Stimulated activated memory B cell treated with anti-CD40 and anti-IgM and Interleukin-4, amounts not matched to agents 10 μg/mL and 1 μg/mL and 100 μg/mL, for 72 hours (primary cell): ENCODE data around the gene ACOX3.
"Not testable (repeated sequence)": the region's sequence is repeated elsewhere in the genome, so short reads cannot be mapped to it uniquely, and the experiment has no call there.

Source experiments
- ATAC-seq: fragments of 150-1000 bp; cut with Tn5 transposase; 2 replicates; pipeline ENCODE4 v1.10.0; 2021
- H3K27ac Mint-ChIP-seq: one replicate; pipeline ENCODE4 v1.8.0; 2022; ENCODE audit warnings: mild to moderate bottlenecking, mixed read lengths
- H3K27me3 Mint-ChIP-seq: one replicate; pipeline ENCODE4 v1.8.0; 2022; ENCODE audit warnings: mixed read lengths
- H3K36me3 Mint-ChIP-seq: one replicate; pipeline ENCODE4 v1.8.0; 2022; ENCODE audit warnings: mixed read lengths
- H3K4me1 Mint-ChIP-seq: one replicate; pipeline ENCODE4 v1.8.0; 2022; ENCODE audit warnings: mixed read lengths
- H3K4me3 Mint-ChIP-seq: one replicate; pipeline ENCODE4 v1.8.0; 2022; ENCODE audit warnings: mild to moderate bottlenecking, moderate library complexity, mixed read lengths
- H3K9me3 Mint-ChIP-seq: one replicate; pipeline ENCODE4 v1.8.0; 2022; ENCODE audit warnings: mixed read lengths

The ACOX3 gene

DNA sequence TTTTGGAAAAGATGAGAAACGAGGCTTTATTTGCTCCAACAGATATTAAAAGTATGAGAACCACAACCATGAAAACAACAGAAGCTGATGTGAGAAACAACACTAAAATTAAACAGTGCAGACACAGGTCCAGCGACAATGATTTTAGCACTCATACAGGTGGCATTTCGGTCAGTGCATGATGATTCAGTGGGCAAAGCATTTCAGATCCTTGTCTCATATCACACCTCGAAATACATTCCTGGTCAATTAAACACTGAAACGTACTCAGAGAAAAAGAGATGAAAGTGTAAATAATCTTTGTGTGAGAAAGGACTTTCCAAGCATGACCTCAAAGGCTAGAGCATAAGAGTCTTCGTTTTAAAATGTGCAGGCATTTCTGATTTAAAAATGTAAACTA lies 85.2 kb downstream of the ACOX3 start:
- no peak overlapping the region for H3K27ac Mint-ChIP-seq
- H3K4me1 Mint-ChIP-seq, result no peaks in the 10 kb centered on the region
- peaks cover 9% of the 10 kb centered on the region for H3K27me3 Mint-ChIP-seq
- H3K4me3 Mint-ChIP-seq, result no peak overlapping the region
- H3K9me3 Mint-ChIP-seq, result peaks cover 2% of the 10 kb centered on the region
- no peak for ATAC-seq
- H3K36me3 Mint-ChIP-seq, result no peaks in the 10 kb centered on the region

DNA sequence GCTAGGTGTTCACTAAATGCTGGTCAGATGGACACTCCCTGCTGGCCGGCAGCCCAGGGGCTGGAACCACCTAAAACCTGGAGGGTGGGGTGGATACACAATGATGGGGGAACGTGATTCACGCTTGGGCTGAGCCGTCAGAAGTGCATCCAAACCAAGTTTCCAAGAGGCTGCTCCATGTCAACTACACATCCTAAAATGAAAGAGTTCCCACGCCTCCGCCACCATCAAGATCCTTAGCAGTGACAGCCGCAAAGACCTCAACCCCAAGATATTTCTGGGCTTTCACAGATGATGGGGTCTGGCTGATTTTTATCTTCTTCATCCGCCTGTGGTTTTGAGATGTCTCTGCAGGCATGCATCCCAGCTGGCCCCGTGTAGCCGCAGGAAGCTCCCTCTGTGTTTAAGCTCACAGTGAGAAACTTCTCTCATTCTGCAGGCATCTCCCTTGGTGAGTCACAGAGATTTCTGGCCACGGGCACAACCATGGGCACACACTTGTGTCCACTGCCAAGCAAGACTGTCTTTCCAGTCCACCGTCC lies 86.5 kb downstream of the ACOX3 start:
- Mint-ChIP-seq H3K36me3 (no peaks in the 10 kb centered on the region), H3K9me3 (peaks cover 2% of the 10 kb centered on the region), H3K27me3 (peaks cover 18% of the 10 kb centered on the region), H3K4me1 (no peaks in the 10 kb centered on the region), H3K27ac (no peak overlapping the region), H3K4me3 (no peak overlapping the region)
- ATAC-seq, result no peak

DNA sequence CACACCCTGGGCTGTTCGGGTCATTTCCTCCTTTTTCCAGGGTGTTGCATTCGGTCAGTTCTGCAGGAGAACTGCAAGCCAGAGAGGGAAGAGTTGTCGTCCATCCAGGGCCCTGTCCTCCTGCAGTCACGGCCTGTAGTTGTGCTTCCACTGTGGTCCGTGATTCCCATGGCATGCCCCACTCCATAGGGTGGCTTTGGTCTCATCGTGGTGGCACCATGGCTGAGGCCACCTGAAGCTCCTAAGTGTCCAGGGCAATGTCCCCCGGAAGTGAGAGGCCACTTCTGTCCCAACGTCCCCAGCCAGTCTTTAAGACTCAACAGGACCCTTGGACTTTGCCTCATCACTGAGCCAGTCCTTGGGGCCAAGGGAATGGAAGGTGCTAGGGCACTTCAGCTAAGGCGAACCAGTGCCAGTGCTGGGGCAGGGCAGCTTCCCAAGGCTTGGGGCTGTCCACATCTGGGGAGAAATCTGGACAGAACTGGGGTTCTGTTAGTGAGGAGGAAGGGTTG lies 87.3 kb downstream of the ACOX3 start:
- peaks cover 2% of the 10 kb centered on the region for H3K9me3 Mint-ChIP-seq
- H3K27ac Mint-ChIP-seq, result no peak overlapping the region
- ATAC-seq, result no peak
- no peaks in the 10 kb centered on the region for H3K4me1 Mint-ChIP-seq
- H3K36me3 Mint-ChIP-seq, result no peaks in the 10 kb centered on the region
- H3K27me3 Mint-ChIP-seq, result peaks cover 18% of the 10 kb centered on the region
- no peak overlapping the region for H3K4me3 Mint-ChIP-seq

DNA sequence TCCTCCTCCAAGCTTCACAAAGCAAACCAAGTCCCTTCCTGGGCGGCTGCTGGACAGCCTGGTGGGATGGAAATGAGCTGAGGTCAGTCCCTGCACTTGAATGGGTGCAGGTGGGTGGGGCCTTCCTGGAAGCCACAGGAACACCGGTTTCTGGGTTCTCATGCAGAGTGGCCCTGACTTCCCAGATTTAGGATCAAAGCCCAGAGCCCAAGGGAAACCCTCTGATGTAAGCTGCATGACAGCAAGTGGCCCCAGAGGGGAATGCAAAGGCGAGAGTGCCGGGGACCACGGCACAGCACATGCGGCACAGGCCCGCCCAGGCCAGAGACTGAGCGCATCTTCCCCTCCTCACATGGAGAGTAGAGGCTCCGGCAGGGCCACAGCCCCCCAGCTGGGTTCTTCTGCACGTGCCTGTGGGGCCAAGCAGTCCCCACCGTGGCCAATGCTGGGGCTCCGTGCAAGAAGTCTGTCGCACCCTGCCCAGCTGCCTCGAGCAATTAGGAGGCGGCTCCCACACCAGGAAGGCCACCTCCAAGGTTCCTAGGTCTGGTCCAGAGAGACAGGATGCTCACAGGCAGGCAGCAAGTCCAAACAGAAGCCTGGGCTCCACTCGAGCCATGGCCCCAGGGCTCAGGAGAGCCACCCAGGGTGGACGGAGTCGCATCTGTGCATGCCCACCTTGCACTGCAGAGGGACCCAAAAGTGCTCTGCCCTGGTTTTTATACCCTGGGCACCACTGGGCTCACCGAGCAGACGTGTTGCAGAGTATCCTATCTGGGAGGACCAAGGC lies 88.0 kb downstream of the ACOX3 start:
- no peak overlapping the region for H3K27ac Mint-ChIP-seq
- H3K27me3 Mint-ChIP-seq, result peaks cover 18% of the 10 kb centered on the region
- no peaks in the 10 kb centered on the region for H3K36me3 Mint-ChIP-seq
- no peaks in the 10 kb centered on the region for H3K4me1 Mint-ChIP-seq
- no peak for ATAC-seq
- peaks cover 2% of the 10 kb centered on the region for H3K9me3 Mint-ChIP-seq
- no peak overlapping the region for H3K4me3 Mint-ChIP-seq

DNA sequence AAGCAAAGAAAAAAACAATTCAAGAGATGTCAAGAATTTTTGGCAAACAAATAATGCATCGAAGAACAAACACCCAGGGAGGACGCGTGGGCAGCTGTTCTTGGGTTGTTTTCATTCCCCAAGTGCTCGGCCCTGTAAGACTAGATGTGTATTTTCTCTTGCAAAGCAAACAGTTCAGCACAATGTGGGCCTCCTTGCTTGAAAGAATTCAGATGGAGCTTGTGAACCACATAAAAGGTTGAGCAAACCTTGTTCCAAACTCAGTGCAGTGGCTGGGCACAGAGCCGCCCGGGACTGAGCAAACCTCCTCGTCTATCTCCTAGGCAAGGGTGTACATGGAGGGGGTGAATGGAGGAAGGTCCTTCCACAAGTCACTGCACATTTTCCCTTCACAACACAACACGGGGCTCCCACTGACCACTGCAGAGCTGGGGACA lies 88.6 kb downstream of the ACOX3 start:
- no peak overlapping the region for H3K27ac Mint-ChIP-seq
- no peak for ATAC-seq
- peaks cover 2% of the 10 kb centered on the region for H3K9me3 Mint-ChIP-seq

DNA sequence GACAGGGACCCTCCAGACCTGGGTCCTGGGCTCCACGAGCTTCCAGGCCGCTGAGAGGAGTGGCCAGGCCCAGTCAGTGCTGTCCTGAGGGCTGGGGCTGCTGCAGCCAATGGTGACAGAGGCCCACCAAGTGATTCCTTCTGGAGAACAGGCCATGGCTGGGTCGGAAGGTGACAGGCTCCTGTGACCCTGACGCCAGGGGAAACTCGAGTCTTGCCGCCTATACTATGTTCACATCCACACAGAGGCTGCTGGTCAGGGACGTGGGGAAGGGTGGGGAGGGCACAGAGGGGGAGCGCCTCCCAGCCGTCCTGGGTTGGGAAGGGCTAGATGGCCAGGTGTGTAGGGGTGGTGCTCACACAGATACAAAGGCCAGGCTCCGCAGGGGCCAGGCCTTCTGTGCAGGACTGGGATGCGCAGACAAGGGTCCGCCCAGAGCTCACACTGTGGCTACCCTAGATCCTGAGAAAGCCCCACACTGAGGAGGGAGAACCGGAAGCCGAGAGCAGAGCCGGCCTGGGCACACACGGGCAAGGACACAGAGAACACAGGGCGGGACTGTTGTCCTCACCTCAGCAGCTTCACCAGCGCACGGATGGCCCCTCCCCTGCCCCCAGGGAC lies 89.6 kb downstream of the ACOX3 start:
- Mint-ChIP-seq H3K4me1 (no peaks in the 10 kb centered on the region), H3K9me3 (peaks cover 2% of the 10 kb centered on the region), H3K27me3 (peaks cover 29% of the 10 kb centered on the region), H3K36me3 (no peaks in the 10 kb centered on the region), H3K4me3 (no peak overlapping the region), H3K27ac (no peak overlapping the region)
- ATAC-seq, result no peak

More for the DNA sequence above, 88.6 kb downstream of the ACOX3 start:
- H3K4me3 Mint-ChIP-seq, result no peak overlapping the region
- no peaks in the 10 kb centered on the region for H3K36me3 Mint-ChIP-seq
- H3K4me1 Mint-ChIP-seq, result no peaks in the 10 kb centered on the region
- H3K27me3 Mint-ChIP-seq, result peaks cover 19% of the 10 kb centered on the region

DNA sequence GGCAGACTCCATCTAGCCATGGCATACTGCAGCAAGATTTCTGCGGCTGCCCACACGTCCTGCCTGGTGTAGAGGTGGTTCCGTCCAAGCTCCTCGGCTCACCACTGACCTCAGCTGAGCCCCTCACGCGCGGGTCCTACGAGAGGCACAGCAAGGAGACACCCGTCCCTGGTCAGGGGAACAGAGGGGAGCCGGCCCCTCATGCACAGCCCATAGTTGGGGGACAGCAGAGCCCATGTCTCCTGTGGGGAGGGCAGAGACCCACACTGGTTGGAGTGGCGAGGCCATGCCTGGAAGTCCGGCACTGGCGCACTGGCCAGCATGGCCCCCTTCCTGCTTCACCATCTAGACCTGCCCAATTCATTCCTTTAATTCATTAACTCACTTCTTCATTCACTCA lies 90.2 kb downstream of the ACOX3 start:
- H3K27ac Mint-ChIP-seq, result no peak overlapping the region
- H3K9me3 Mint-ChIP-seq, result peaks cover 2% of the 10 kb centered on the region
- peaks cover 35% of the 10 kb centered on the region for H3K27me3 Mint-ChIP-seq
- ATAC-seq, result no peak
- H3K36me3 Mint-ChIP-seq, result no peaks in the 10 kb centered on the region
- H3K4me1 Mint-ChIP-seq, result no peaks in the 10 kb centered on the region
- no peak overlapping the region for H3K4me3 Mint-ChIP-seq

DNA sequence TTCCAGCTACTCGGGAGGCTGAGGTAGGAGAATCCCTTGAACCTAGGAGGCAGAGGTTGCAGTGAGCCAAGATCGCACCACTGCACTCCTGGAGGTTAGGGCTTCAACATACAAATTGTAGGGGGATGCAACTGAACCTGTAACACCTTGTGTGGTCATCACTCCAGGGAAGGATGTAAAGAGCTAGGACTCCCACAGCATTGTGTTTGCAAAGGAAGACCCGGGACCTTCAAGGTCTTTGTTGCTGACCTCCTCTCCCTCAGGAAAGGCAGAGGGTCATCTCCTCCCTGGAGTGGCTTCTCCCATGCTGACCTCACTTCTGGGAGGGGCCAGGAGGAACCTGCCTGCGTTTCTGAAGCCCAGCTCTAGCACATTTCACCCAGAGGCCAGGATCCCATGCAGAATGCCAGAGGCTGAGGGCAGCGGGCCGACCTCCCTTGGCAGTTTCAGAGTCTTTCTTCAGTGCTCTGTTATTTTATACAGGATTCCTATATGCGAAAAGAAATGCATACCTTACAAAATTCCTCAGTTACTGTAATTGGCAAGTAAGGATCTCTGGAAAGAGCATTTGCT lies 90.8 kb downstream of the ACOX3 start:
- no peaks in the 10 kb centered on the region for H3K36me3 Mint-ChIP-seq
- no peak overlapping the region for H3K27ac Mint-ChIP-seq
- H3K9me3 Mint-ChIP-seq, result peaks cover 2% of the 10 kb centered on the region
- no peak overlapping the region for H3K4me3 Mint-ChIP-seq
- peaks cover 41% of the 10 kb centered on the region for H3K27me3 Mint-ChIP-seq
- H3K4me1 Mint-ChIP-seq, result no peaks in the 10 kb centered on the region
- ATAC-seq, result no peak

DNA sequence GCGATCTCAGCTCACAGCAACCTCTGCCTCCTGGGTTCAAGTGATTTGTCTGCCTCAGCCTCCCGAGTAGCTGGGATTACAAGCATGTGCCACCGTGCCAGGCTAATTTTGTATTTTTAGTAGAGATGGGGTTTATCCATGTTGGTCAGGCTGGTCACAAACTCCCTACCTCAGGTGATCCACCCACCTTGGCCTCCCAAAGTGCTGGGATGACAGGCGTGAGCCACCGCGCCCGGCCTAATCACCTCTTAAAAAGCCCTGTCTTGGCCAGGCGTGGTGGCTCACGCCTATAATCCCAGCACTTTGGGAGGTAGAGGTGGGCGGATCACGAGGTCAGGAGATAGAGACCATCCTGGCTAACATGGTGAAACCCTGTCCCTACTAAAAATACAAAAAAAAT lies 91.3 kb downstream of the ACOX3 start:
- H3K4me3 Mint-ChIP-seq, ATAC-seq, H3K9me3 Mint-ChIP-seq, H3K27ac Mint-ChIP-seq, H3K36me3 Mint-ChIP-seq, H3K4me1 Mint-ChIP-seq: not testable (repeated sequence)
- peaks cover 46% of the 10 kb centered on the region for H3K27me3 Mint-ChIP-seq

DNA sequence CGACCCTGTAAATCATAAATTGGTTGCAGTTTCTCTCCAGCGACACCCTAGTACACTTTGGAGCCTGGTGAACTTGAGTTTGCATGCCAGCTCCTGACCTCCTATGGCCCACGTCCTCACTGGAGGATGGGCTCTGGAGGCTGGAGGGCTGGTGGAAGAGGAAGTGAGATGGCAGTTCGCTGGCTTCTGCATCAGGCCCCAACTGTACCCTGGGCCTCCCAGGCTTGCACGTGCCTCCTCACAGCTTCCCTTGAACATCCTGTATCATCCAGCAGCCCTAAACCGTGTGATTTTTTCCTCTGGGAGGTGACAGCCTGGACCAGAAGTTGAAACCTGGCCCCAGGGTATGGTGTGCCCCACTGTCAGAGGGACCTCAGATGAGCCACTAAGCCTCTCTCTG lies 92.5 kb downstream of the ACOX3 start:
- Mint-ChIP-seq H3K4me1 (no peaks in the 10 kb centered on the region), H3K9me3 (no peaks in the 10 kb centered on the region), H3K36me3 (no peaks in the 10 kb centered on the region), H3K4me3 (no peak overlapping the region), H3K27me3 (peaks cover 57% of the 10 kb centered on the region), H3K27ac (no peak overlapping the region)
- ATAC-seq, result peak; percentile 21

DNA sequence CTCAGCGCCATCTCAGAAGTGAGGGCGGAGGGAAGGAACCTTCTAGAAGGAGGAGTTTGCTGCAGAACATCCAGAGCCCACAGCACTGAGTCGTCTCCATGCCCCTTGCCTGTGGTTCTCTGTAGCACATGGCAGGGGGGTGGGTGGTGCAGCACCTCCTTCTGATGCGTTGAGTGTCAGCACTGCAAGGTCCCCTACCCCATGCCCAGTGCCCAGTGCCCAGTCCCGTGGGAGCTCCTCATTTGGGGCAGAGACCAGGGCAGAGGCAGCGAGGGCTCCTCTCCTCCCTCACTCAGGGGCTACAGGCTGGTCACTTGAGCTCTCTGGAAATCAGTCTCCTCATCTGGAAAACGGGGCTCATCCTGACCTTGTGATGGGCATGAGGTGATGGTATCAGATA lies 92.9 kb downstream of the ACOX3 start:
- H3K4me1 Mint-ChIP-seq, result no peaks in the 10 kb centered on the region
- no peaks in the 10 kb centered on the region for H3K9me3 Mint-ChIP-seq
- H3K4me3 Mint-ChIP-seq, result no peak overlapping the region
- H3K27me3 Mint-ChIP-seq, result peaks cover 60% of the 10 kb centered on the region
- ATAC-seq, result no peak
- no peak overlapping the region for H3K27ac Mint-ChIP-seq
- no peaks in the 10 kb centered on the region for H3K36me3 Mint-ChIP-seq

DNA sequence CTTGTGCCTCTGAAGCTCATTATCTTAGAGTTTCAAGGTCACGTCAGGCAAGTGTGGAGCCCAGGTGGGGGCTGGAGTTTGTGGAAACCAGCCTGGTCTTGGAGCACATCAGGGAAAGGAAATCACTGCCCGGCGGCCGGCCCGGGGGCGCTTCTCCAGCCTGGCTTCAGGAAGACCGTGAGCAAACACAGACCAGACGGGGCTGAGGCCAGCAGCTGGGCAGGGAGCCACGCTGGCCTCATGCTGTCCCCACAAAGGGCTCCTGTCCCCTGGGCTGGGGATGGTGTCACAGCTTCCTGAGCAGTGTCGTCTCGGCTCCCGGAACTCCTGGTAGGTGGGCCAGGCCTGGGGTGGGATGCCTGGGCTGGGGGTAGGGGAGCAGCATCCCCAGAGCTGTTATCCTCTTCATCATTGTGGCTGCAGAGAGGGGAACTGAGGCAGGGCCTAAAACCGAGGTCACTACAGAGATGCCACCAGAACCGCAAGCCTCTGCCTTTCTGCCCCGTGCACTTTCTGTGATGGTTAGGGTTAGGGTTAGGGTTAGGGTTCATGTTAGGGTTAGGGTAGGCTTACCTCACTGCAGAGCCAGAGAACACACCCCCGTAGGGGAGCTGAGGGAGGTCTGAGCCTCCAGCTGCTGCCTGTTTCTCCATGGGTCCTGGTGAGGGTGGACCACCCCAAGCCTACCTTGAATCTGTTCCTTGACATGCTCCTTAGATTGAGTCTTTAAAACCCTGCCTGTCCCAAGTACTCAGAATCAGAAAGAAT lies 93.5 kb downstream of the ACOX3 start:
- Mint-ChIP-seq H3K36me3 (no peaks in the 10 kb centered on the region), H3K9me3 (no peaks in the 10 kb centered on the region), H3K27me3 (peaks cover 67% of the 10 kb centered on the region), H3K27ac (no peak overlapping the region), H3K4me3 (no peak overlapping the region), H3K4me1 (no peaks in the 10 kb centered on the region)
- no peak for ATAC-seq

DNA sequence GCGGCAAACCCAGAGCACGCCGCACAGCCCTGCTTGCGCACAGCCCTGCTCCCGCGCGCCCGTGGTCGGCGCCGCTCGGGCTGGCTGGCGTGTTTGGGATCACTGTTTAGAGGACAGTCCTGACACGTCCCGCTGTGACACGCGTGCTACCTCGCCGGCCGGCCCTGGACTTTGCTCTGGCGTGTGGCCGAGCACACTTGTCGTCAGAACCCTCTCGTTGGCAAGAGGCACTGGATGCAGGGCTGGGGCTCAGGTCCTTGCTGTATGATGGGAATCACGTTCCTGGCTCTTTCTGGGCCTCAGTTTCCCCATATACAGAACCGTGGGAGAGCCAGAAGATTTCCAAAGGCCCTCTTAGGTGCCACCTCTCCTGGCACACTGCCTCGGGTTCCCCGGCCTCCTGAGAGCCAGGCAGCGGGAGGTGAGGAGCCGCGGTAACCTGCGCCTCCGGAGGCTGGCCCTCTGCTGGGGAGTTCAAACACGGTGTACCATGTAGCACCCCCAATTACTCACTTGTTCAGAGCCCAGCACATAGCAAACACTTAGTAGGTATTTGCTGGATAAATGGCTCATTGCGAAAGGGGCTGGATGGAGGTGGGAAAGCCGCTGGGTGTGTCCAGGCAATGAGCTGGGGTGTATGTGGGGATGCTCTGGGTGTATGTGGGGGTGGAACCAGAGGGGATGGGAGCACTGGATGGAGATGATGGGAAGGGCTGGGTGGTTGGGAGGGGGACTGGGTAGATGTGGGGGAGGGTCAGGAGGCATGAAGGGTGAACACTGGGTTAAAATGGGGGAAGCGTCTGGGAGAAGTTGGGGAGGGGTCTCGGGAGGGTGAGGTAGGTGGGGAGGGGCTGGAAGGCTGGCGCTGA lies 94.3 kb downstream of the ACOX3 start:
- Mint-ChIP-seq H3K27ac (no peak overlapping the region), H3K4me1 (no peaks in the 10 kb centered on the region)

More for the DNA sequence above, 94.3 kb downstream of the ACOX3 start:
- Mint-ChIP-seq H3K9me3 (no peaks in the 10 kb centered on the region), H3K4me3 (no peak overlapping the region), H3K36me3 (no peaks in the 10 kb centered on the region), H3K27me3 (peaks cover 74% of the 10 kb centered on the region)
- no peak for ATAC-seq
